Measurements from ENCODE around the gene SEC24D.

GRCh38 chr4:118775405-118775804 is 60.5 kb downstream of the SEC24D start:
- TF ChIP-seq CTCF (IDR thresholded peaks at IDR 0.05) (no peak), ZFX (IDR thresholded peaks at IDR 0.05; ENCODE audit: borderline replicate concordance) (no peak)
